Nephron progenitor cell (in vitro differentiated cells): Measurements from ENCODE around the gene LAT.
A peak's percentile ranks its signal among the peaks of the same experiment; 100 is the strongest.

Experiments
- DNase-seq: peaks from one replicate; pipeline ENCODE4 v3.0.0; 2021
- H3K27ac Mint-ChIP-seq: 2 replicates; pipeline ENCODE4 v1.8.0; 2021; ENCODE audit warnings: mild to moderate bottlenecking, moderate library complexity, mixed read lengths
- H3K27me3 Mint-ChIP-seq: 2 replicates; pipeline ENCODE4 v1.8.0; 2021; ENCODE audit warnings: mild to moderate bottlenecking, low read depth, mixed read lengths; ENCODE audit not compliant: poor library complexity
- H3K36me3 Mint-ChIP-seq: 2 replicates; pipeline ENCODE4 v1.8.0; 2021; ENCODE audit warnings: low read depth, mixed read lengths
- H3K4me1 Mint-ChIP-seq: 2 replicates; pipeline ENCODE4 v1.8.0; 2021; ENCODE audit warnings: mixed read lengths
- H3K4me3 Mint-ChIP-seq: 2 replicates; pipeline ENCODE4 v1.8.0; 2021; ENCODE audit warnings: mild to moderate bottlenecking, moderate library complexity, mixed read lengths
- H3K9me3 Mint-ChIP-seq: 2 replicates; pipeline ENCODE4 v1.8.0; 2021; ENCODE audit warnings: mild to moderate bottlenecking, moderate library complexity, mixed read lengths
- CTCF ChIP-seq: fragments of 200-600 bp; sonication (generic); IDR thresholded peaks from 2 replicates; pipeline ENCODE4 v1.5.0; 2021; ENCODE audit warnings: antibody characterized with exemption

The LAT gene

GRCh38 chr16:28986046-28986445, 1.2 kb downstream of the LAT start:
- H3K36me3 Mint-ChIP-seq, result peaks cover 37% of the 10 kb centered on the region
- H3K9me3 Mint-ChIP-seq, result peaks cover 8% of the 10 kb centered on the region
- DNase-seq, result no peak
- TF ChIP-seq CTCF, result no peak
- H3K27ac Mint-ChIP-seq, result no peak overlapping the region
- H3K4me1 Mint-ChIP-seq, result no peaks in the 10 kb centered on the region
- no peaks in the 10 kb centered on the region for H3K27me3 Mint-ChIP-seq
- no peak overlapping the region for H3K4me3 Mint-ChIP-seq

GRCh38 chr16:28986492-28986891, 1.6 kb downstream of the LAT start:
- peaks cover 8% of the 10 kb centered on the region for H3K9me3 Mint-ChIP-seq
- no peak for DNase-seq
- H3K4me1 Mint-ChIP-seq, result no peaks in the 10 kb centered on the region
- H3K27ac Mint-ChIP-seq, result no peak overlapping the region
- peaks cover 32% of the 10 kb centered on the region for H3K36me3 Mint-ChIP-seq
- no peak overlapping the region for H3K4me3 Mint-ChIP-seq
- H3K27me3 Mint-ChIP-seq, result no peaks in the 10 kb centered on the region
- no peak for TF ChIP-seq CTCF

- Mint-ChIP-seq H3K27me3 (no peaks in the 10 kb centered on the region), H3K27ac (no peak overlapping the region), H3K9me3 (peaks cover 8% of the 10 kb centered on the region), H3K4me1 (no peaks in the 10 kb centered on the region), H3K4me3 (no peak overlapping the region), H3K36me3 (peaks cover 26% of the 10 kb centered on the region)
- no peak for DNase-seq
- TF ChIP-seq CTCF, result no peak
Observed at GRCh38 chr16:28987170-28987853, 2.5 kb downstream of the LAT start.

GRCh38 chr16:28989363-28989762, 4.5 kb downstream of the LAT start:
- Mint-ChIP-seq H3K9me3 (peaks cover 8% of the 10 kb centered on the region), H3K27ac (peak overlapping the region; percentile 32), H3K4me3 (no peak overlapping the region), H3K4me1 (no peaks in the 10 kb centered on the region), H3K36me3 (peaks cover 14% of the 10 kb centered on the region), H3K27me3 (no peaks in the 10 kb centered on the region)
- DNase-seq, result no peak
- TF ChIP-seq CTCF, result no peak

GRCh38 chr16:28990375-28991040, 5.7 kb downstream of the LAT start:
- Mint-ChIP-seq H3K4me1 (no peaks in the 10 kb centered on the region), H3K4me3 (no peak overlapping the region), H3K9me3 (peaks cover 8% of the 10 kb centered on the region), H3K27me3 (peaks cover 2% of the 10 kb centered on the region), H3K36me3 (peaks cover 14% of the 10 kb centered on the region), H3K27ac (no peak overlapping the region)
- no peak for DNase-seq
- TF ChIP-seq CTCF, result no peak

- no peaks in the 10 kb centered on the region for H3K4me1 Mint-ChIP-seq
- no peak for DNase-seq
- H3K9me3 Mint-ChIP-seq, result peaks cover 8% of the 10 kb centered on the region
- no peak for TF ChIP-seq CTCF
- peaks cover 7% of the 10 kb centered on the region for H3K27me3 Mint-ChIP-seq
- no peak overlapping the region for H3K4me3 Mint-ChIP-seq
- no peak overlapping the region for H3K27ac Mint-ChIP-seq
- peaks cover 14% of the 10 kb centered on the region for H3K36me3 Mint-ChIP-seq
Observed at GRCh38 chr16:28991687-28992086, 6.8 kb downstream of the LAT start.
